Measurements from ENCODE around the gene KDM4C. TPM values are rescaled to one million over a fixed set of nuclear protein-coding genes. Genes with fewer than 3 reads are reported as not detected.

KDM4C gene
- total RNA-seq, 5 donors from 2014 or later (not counting 1 experiment from before 2014, with no cell fraction given) = 66.4 to 107 (median 76.0) TPM

DNA sequence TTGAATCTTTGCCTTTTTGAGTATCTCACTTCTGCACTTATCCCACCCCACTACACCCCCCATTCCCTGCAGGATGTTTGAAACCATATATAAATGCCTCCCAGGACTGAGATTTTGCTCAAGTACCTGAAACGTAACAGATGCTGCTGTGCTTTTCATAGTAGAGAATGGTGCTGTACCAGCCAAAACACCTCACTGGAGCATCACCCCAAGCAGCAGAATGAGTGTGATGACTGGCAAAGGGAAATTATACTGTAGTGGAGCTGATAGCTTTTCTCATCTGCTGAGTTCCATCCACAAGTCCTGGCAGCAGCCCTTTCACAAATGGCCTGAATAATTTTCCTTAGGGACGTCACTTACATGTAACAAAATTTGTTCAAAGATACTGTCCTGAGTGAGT lies 246.1 kb downstream of the KDM4C start:
- POLR2A ChIA-PET = no interaction called here
- no peaks in the 10 kb centered on the region for H3K4me1 Mint-ChIP-seq
- DNase-seq (no peak), ATAC-seq (replicated peaks in 1 of 4) (no peak)
- no peak overlapping the region for H3K4me3 Mint-ChIP-seq
- 100% methylated on average over 1 of the region's 2 CpGs for WGBS (ENCODE audit: insufficient coverage)
- Histone ChIP-seq H3K9me3 (no peaks in the 10 kb centered on the region), H3K4me3 (ENCODE audit: control insufficient read depth in 1 of 2, extremely low read depth in 1 of 2, low read length in 1 of 2) (no peak overlapping the region), H3K4me1 (ENCODE audit: control insufficient read depth in 1 of 2, extremely low read depth in 1 of 2, insufficient read depth in 2 of 2, low read length in 2 of 2) (no peaks in the 10 kb centered on the region), H3K27ac (ENCODE audit: low read length) (no peak overlapping the region), H3K27me3 (replicated peaks in 1 of 2; ENCODE audit: control insufficient read depth in 2 of 2, extremely low read depth in 1 of 2, insufficient read depth in 2 of 2, low read length in 1 of 2) (no peaks in the 10 kb centered on the region), H3K36me3 (ENCODE audit: control insufficient read depth in 2 of 2, extremely low read depth in 1 of 2, insufficient read depth in 1 of 2, low read length in 1 of 2) (peaks cover 15 to 32% of the 10 kb centered on the region in 2 donors)
- CTCF ChIA-PET = no interaction called here
- H3K27ac Mint-ChIP-seq = no peak overlapping the region
- H3K27me3 Mint-ChIP-seq = no peaks in the 10 kb centered on the region
- H3K9me3 Mint-ChIP-seq = peaks cover 0 to 2% (median 0%) of the 10 kb centered on the region in 3 donors
- peaks cover 59% of the 10 kb centered on the region for H3K36me3 Mint-ChIP-seq

DNA sequence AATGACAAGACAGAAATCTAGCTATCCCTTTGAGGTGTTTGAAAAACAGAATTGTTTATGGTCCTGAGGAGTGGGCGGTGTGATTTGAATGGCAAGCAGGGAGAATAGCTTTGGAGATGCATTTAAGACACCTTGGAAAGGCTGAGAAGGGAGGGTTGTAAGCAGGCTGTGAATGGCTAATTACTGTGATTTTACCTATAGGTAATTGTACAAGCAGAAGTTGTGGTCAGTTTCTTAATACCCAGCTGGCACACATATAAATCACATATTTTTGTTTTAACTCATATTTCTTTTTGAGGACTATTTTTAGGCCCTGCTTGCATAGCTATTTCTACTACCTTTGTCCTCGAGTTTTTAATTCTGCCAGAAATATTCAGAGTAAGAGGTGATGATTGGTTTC lies 248.6 kb downstream of the KDM4C start:
- Mint-ChIP-seq H3K4me3 (no peak overlapping the region), H3K27ac (peak overlapping the region in 1 of 2 donors; percentile 7), H3K27me3 (no peaks in the 10 kb centered on the region), H3K4me1 (peaks cover 7 to 9% (median 8%) of the 10 kb centered on the region in 3 donors), H3K36me3 (peaks cover 64% of the 10 kb centered on the region), H3K9me3 (peaks cover 0 to 2% (median 1%) of the 10 kb centered on the region in 3 donors)
- ATAC-seq (replicated peaks in 1 of 4) = no peak
- DNase-seq = no peak
- no peak overlapping the region for H3K4me3 ChIP-seq (ENCODE audit: control insufficient read depth in 1 of 2, extremely low read depth in 1 of 2, low read length in 1 of 2)
- H3K9me3 ChIP-seq = no peaks in the 10 kb centered on the region
- H3K36me3 ChIP-seq (ENCODE audit: control insufficient read depth in 2 of 2, extremely low read depth in 1 of 2, insufficient read depth in 1 of 2, low read length in 1 of 2) = peaks cover 15 to 39% of the 10 kb centered on the region in 2 donors
- no peaks in the 10 kb centered on the region for H3K27me3 ChIP-seq (replicated peaks in 1 of 2; ENCODE audit: control insufficient read depth in 2 of 2, extremely low read depth in 1 of 2, insufficient read depth in 2 of 2, low read length in 1 of 2)
- H3K4me1 ChIP-seq (ENCODE audit: control insufficient read depth in 1 of 2, extremely low read depth in 1 of 2, insufficient read depth in 2 of 2, low read length in 2 of 2) = peaks cover 0 to under 1% of the 10 kb centered on the region in 2 experiments
- no peak overlapping the region for H3K27ac ChIP-seq (ENCODE audit: low read length)
- 100% methylated on average over 1 of the region's 2 CpGs for WGBS (ENCODE audit: insufficient coverage)
- CTCF ChIA-PET = interaction anchor here in 1 of 2 donors (0.5 kb wide), 1 partner anchor 130 kb away, joined by 3 read pairs; no protein-coding TSS in a partner anchor
- POLR2A ChIA-PET = no interaction called here

DNA sequence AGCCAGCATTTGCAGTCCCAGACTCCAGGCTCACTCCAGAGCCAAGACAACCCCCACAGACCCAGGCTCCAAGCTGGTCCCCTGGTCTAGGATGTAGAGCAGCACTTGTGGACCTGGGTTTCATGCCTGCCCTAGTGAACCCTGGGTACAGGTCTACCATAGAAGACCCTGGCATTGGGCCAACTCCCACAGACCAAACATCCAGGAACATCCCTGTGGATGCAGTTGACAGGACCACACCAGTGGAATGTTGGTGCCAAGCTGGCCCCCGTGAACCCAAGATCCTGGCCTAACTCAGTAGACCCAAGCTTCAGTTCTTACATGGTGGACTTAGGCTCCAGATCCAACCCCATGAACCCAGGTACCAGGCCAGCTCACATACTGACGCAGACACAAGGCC lies 250.6 kb downstream of the KDM4C start:
- Histone ChIP-seq H3K4me1 (ENCODE audit: control insufficient read depth in 1 of 2, extremely low read depth in 1 of 2, insufficient read depth in 2 of 2, low read length in 2 of 2) (peaks cover 0 to 4% of the 10 kb centered on the region in 2 experiments), H3K36me3 (ENCODE audit: control insufficient read depth in 2 of 2, extremely low read depth in 1 of 2, insufficient read depth in 1 of 2, low read length in 1 of 2) (peaks cover 12 to 41% of the 10 kb centered on the region in 2 donors), H3K27me3 (replicated peaks in 1 of 2; ENCODE audit: control insufficient read depth in 2 of 2, extremely low read depth in 1 of 2, insufficient read depth in 2 of 2, low read length in 1 of 2) (no peaks in the 10 kb centered on the region), H3K4me3 (ENCODE audit: control insufficient read depth in 1 of 2, extremely low read depth in 1 of 2, low read length in 1 of 2) (peak overlapping the region in 1 of 2 donors; percentile 27), H3K9me3 (no peaks in the 10 kb centered on the region), H3K27ac (ENCODE audit: low read length) (no peak overlapping the region)
- H3K4me1 Mint-ChIP-seq = peaks cover 12% of the 10 kb centered on the region in 3 donors
- DNase-seq = no peak
- no peak for ATAC-seq (replicated peaks in 1 of 4)
- WGBS (ENCODE audit: insufficient coverage) = 43% methylated on average over 2 of the region's 2 CpGs
- H3K27me3 Mint-ChIP-seq = no peaks in the 10 kb centered on the region
- ChIA-PET CTCF (no interaction called here), POLR2A (no interaction called here)
- H3K27ac Mint-ChIP-seq = no peak overlapping the region
- H3K36me3 Mint-ChIP-seq = peaks cover 64% of the 10 kb centered on the region
- no peak overlapping the region for H3K4me3 Mint-ChIP-seq
- H3K9me3 Mint-ChIP-seq = peaks cover 0 to 2% (median 1%) of the 10 kb centered on the region in 3 donors

DNA sequence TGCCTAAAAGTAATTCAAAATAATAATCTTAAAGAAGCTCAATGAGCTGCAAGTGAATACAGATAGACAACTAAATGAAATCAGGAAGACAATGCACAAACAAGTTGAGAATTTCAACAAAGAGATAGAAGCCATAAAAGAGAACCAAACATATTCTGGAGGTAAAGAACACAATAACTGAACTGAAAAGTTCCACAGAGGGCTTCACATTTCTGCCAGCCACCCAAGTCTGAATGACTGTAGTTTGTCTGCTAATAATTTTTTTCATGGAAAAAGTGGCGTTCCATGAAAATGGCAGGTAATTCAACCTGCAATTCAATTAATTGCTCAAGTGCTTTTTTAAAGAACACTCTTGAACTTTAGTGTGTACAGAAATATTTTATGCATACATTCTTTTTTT lies 251.3 kb downstream of the KDM4C start:
- H3K36me3 ChIP-seq (ENCODE audit: control insufficient read depth in 2 of 2, extremely low read depth in 1 of 2, insufficient read depth in 1 of 2, low read length in 1 of 2) = peaks cover 9 to 48% of the 10 kb centered on the region in 2 donors
- ChIA-PET POLR2A (no interaction called here), CTCF (no interaction called here)
- peaks cover 0 to 4% of the 10 kb centered on the region in 2 experiments for H3K4me1 ChIP-seq (ENCODE audit: control insufficient read depth in 1 of 2, extremely low read depth in 1 of 2, insufficient read depth in 2 of 2, low read length in 2 of 2)
- no peak overlapping the region for H3K27ac ChIP-seq (ENCODE audit: low read length)
- DNase-seq (no peak), ATAC-seq (replicated peaks in 1 of 4) (no peak)
- peaks cover 65% of the 10 kb centered on the region for H3K36me3 Mint-ChIP-seq
- H3K27ac Mint-ChIP-seq = no peak overlapping the region
- WGBS (ENCODE audit: insufficient coverage) = no CpG with 5 or more reads among the region's 1 CpG
- H3K4me3 Mint-ChIP-seq = no peak overlapping the region
- H3K9me3 ChIP-seq = no peaks in the 10 kb centered on the region
- H3K4me3 ChIP-seq (ENCODE audit: control insufficient read depth in 1 of 2, extremely low read depth in 1 of 2, low read length in 1 of 2) = no peak overlapping the region
- H3K9me3 Mint-ChIP-seq = peaks cover 0 to 2% (median 1%) of the 10 kb centered on the region in 3 donors
- H3K27me3 ChIP-seq (replicated peaks in 1 of 2; ENCODE audit: control insufficient read depth in 2 of 2, extremely low read depth in 1 of 2, insufficient read depth in 2 of 2, low read length in 1 of 2) = no peaks in the 10 kb centered on the region
- peaks cover 12% of the 10 kb centered on the region in 3 donors for H3K4me1 Mint-ChIP-seq
- no peaks in the 10 kb centered on the region for H3K27me3 Mint-ChIP-seq

DNA sequence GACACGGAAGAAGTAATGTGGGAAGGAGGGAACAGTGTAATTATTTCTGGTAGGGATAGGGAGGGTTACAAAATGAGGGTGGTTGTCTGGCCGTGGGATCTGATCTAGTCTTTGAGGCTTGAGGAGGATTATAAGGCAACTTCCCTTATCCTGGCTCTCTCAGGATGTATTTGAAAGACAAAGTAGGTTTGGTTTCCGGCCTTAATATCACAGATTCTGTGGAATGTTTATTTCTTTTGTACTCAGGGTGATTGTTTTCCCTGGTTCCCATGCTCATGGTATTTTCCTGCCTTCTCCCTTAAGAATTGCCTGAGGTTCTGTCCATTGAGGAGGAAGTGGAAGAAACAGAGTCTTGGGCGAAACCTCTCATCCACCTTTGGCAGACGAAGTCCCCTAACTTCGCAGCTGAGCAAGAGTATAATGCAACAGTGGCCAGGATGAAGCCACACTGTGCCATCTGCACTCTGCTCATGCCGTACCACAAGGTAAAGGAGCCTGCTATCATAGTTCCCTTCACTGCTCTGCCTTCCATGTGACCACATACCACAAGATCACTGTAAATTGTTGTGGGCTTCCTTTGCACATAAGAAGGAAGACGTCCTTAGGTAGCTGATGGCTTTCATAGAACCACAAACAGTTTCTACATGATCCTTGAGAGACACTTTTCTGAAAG lies 253.8 kb downstream of the KDM4C start:
- Mint-ChIP-seq H3K27me3 (no peaks in the 10 kb centered on the region), H3K27ac (peak overlapping the region; percentile 23 to 32), H3K9me3 (peaks cover 0 to 2% (median 1%) of the 10 kb centered on the region in 3 donors), H3K36me3 (peaks cover 65% of the 10 kb centered on the region), H3K4me1 (peaks cover 12% of the 10 kb centered on the region in 3 donors), H3K4me3 (no peak overlapping the region)
- peaks cover 13 to 53% of the 10 kb centered on the region in 2 donors for H3K36me3 ChIP-seq (ENCODE audit: control insufficient read depth in 2 of 2, extremely low read depth in 1 of 2, insufficient read depth in 1 of 2, low read length in 1 of 2)
- POLR2A ChIA-PET = interaction anchor here in 1 of 2 donors (0.6 kb wide), 1 partner anchor 334 kb away, joined by 3 read pairs; no protein-coding TSS in a partner anchor
- H3K27ac ChIP-seq (ENCODE audit: low read length) = no peak overlapping the region
- 73% methylated on average over 2 of the region's 8 CpGs for WGBS (ENCODE audit: insufficient coverage)
- no peaks in the 10 kb centered on the region for H3K9me3 ChIP-seq
- no peaks in the 10 kb centered on the region for H3K27me3 ChIP-seq (replicated peaks in 1 of 2; ENCODE audit: control insufficient read depth in 2 of 2, extremely low read depth in 1 of 2, insufficient read depth in 2 of 2, low read length in 1 of 2)
- ATAC-seq (replicated peaks in 1 of 4) (peak; percentile 44 to 74 (median 66)), DNase-seq (peak in 3 of 35 experiments; percentile 1 to 14 (median 2))
- H3K4me3 ChIP-seq (ENCODE audit: control insufficient read depth in 1 of 2, extremely low read depth in 1 of 2, low read length in 1 of 2) = no peak overlapping the region
- CTCF ChIA-PET = no interaction called here
- peaks cover 0 to 4% of the 10 kb centered on the region in 2 experiments for H3K4me1 ChIP-seq (ENCODE audit: control insufficient read depth in 1 of 2, extremely low read depth in 1 of 2, insufficient read depth in 2 of 2, low read length in 2 of 2)

DNA sequence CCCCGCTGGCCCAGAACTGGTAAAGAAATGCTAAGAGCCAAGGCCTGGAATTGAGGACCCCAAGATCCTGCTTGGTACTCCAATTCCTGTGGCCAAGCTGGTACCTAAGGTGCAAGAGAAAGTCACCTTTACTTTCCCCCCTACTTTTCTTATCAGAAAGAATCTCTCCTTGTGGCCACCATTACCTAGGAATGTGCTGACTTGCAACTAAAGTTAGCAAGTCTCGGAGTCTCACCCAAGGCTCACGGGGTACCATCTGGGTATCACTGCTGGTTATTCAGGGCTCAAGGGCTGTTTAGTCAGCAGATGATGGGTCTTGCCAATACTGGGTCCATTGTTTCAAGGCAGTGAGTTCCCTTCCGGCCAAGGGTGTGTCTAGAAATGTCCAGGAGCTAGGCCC lies 270.2 kb downstream of the KDM4C start:
- ChIA-PET CTCF (no interaction called here), POLR2A (no interaction called here)
- peaks cover 68% of the 10 kb centered on the region for H3K36me3 Mint-ChIP-seq

More for the DNA sequence above, 270.2 kb downstream of the KDM4C start:
- 98% methylated on average over 4 of the region's 4 CpGs for WGBS (ENCODE audit: insufficient coverage)
- peaks cover 6 to 14% of the 10 kb centered on the region in 2 donors for H3K36me3 ChIP-seq (ENCODE audit: control insufficient read depth in 2 of 2, extremely low read depth in 1 of 2, insufficient read depth in 1 of 2, low read length in 1 of 2)
- ATAC-seq (replicated peaks in 1 of 4) (no peak), DNase-seq (no peak)
- Mint-ChIP-seq H3K4me1 (no peaks in the 10 kb centered on the region), H3K9me3 (no peaks in the 10 kb centered on the region), H3K27ac (no peak overlapping the region), H3K27me3 (no peaks in the 10 kb centered on the region), H3K4me3 (no peak overlapping the region)
- no peaks in the 10 kb centered on the region for H3K4me1 ChIP-seq (ENCODE audit: control insufficient read depth in 1 of 2, extremely low read depth in 1 of 2, insufficient read depth in 2 of 2, low read length in 2 of 2)
- no peak overlapping the region for H3K27ac ChIP-seq (ENCODE audit: low read length)
- no peak overlapping the region for H3K4me3 ChIP-seq (ENCODE audit: control insufficient read depth in 1 of 2, extremely low read depth in 1 of 2, low read length in 1 of 2)
- no peaks in the 10 kb centered on the region for H3K27me3 ChIP-seq (replicated peaks in 1 of 2; ENCODE audit: control insufficient read depth in 2 of 2, extremely low read depth in 1 of 2, insufficient read depth in 2 of 2, low read length in 1 of 2)
- H3K9me3 ChIP-seq = no peaks in the 10 kb centered on the region

Data from T-cell (primary cell).